DMS153 treated with DMSO at 0.1 percent for 48 hours (cell line): Measurements from ENCODE around the gene C5.

Experiments used
- DNase-seq: peaks from one replicate; lab custom pipeline; 2025; ENCODE audit not compliant: unreplicated experiment; lab: John Stamatoyannopoulos, UW

C5 gene

DNA sequence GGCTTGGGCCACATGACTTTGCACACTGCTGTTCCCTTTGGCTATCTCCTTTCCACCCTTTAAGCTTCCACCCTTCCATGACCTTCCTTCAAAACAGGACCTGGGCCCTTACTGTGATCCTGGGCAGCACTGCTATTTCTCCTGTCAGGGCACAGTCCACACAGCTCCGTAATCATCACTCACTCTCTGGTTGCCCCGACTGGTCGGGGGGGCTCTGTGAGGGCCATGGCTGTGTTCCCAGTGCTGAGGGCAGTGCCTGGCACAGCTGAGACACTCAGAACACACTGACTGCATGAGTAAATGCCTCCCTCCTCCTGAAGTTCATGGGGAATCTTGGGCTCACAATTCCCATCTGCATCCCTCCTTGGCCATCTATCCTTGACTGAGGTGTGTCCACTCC is 135.7 kb downstream of the C5 start:
- no peak for DNase-seq

DNA sequence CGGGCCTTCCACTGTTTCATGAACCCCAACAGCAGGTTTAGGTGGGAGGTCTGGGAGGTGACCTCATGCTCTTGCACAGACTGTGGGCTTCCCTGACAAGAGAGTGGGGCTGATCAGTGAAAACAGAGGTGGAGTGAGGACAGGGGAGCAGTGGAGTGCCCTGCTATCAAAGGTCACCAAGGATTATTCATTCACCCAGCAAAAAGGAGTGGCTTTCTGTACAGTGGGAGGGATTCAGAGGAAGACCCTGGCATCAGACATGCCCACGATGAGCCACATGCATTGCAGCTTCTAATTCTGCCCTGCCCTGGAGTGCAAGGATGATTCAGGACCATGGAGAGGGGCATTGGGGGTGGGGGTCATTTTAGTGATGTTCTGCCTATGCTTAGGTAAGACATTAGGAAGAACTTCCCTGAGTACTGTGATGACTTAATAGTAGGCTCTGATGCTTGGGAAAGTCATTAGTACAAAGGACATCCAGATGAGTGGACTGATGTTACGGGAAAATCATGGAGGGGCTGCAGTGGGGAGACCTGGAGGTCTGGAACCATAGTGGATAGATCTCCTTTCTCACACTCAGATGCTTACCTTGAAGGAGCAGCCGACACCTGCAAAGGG is 136.3 kb downstream of the C5 start:
- DNase-seq, result no peak

DNA sequence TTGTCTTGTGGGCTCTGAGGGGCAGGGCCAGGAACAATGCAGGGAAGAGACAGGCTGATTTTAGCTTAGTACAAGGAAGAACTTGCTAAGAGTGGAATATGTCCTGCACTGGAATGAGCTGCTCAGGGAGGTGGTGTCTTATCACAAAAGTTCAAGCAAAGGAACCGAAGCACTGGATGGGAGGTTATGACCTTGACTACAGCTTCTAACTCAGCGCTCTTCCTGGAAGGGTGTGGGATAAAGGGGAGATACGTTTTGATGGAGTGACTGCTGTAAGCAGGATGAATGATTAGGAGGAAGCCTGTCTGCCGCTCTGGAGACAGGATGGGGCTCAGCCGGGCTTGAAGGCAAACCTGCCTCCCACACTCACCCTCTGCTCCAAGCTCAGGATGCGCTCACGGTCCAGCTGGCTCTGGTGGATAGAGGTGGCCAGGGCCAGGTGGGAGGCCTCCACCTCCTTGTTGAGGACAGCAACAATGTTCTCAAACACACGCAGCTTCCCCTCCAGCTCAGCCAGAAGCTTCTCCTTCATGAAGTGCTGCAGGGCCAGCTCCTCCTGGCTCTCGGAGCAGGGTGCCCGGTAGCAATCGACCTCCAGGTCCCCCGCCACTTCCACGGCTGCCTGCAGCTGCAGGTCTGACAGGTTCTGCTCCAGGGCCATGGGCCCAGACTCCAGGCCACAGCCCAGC is 137.0 kb downstream of the C5 start:
- DNase-seq, result no peak

DNA sequence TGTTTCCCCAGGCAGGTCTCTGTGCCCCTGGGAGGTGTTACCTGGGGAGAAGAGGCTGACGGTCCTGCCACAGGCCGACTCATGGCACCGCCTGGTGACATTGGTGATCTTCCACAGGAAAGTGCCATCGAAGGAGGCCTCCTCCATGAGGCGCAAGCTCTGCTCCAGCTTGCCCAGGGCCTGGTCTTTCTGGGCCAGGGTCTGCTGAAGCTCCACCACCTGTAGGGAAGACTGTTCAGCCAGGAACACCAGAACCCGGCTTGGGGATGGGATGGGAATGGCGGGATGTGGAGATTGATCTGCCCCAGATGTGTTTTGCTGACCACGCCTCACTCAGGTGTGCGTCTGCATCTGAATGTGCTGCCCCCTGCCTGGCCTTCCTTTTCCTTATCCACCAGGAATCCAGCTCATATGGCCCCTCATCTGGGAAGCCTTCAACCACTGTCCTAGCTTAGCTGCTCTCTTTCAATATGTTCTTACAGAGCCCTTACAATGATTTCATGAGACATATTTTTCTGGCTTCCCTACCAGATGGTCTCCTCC is 138.7 kb downstream of the C5 start:
- DNase-seq, result no peak

DNA sequence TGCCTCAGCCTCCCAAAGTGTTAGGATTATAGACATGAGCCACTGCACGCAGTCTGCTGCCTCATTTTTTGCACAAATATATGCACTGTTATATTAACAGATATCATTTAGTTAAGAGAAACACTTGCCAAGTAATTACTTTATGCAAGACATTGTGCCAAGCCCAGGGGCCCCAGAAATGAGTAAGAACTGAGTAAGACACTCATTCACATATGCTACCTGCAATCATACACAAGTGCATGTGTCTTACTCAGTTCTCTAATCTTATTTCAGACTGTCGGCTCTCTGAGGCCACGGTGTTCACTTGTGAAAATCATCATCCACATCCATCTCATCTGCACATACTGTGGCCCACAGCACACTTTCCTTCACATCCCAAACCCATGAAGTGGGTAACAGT is 139.4 kb downstream of the C5 start:
- DNase-seq, result no peak

DNA sequence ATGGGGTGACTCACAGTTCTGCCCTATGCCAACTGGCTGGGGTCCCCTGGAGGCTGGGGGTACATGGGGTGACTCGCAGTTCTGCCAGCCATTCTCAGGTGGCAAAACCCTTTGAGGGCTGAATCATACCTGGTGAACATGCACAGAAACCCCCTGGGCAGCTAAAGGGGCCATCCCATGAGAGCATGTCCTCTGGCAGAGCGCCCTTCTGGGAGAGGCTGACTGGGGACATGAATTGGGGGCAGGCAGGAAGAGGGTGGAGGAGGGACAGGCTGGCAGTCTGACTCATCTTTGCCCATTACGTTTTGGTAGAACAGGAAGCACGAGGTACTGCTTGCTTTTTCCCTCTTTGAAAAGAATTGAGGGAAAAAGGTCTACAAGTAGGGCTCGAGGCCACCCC is 140.2 kb downstream of the C5 start:
- DNase-seq, result no peak

DNA sequence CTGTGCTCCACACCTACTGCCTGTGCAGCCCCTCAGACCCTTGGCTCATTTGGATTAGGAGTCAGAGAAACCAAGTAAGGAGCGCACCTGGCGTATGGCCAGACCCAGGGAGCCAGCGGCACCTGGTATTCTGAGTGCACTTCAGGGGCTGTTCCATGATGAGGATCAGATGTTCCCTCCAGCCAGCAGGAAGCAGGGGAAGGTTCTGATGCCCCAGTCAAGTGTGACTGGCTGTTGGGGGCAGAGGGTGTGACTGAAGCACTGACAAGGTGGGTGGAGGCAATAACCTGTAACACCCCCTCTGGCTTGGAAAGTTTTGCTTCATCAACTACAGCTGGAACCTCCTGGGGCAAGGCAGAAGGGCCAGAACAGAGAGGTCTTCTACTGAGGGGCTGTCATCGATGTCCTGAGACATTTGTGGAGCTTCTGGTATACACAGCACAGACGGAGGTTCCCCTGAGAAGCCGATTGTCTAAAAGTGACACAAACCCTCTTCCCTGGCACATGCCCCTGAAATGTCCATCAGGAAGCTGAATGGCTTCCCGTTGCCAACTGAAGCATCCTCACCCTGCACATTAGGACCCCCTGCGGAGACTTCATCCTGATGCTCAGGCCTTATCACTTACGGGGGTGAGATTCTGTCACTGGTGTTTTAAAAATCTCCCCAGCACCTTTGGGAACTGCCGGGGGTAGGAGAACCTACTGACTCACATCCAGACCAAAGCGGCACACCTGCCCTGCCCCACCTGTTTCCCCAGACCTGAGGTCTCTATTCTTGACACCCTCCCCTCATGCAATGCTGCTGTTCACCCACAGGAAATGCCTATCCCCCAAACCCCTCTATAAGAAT is 144.5 kb downstream of the C5 start:
- no peak for DNase-seq

DNA sequence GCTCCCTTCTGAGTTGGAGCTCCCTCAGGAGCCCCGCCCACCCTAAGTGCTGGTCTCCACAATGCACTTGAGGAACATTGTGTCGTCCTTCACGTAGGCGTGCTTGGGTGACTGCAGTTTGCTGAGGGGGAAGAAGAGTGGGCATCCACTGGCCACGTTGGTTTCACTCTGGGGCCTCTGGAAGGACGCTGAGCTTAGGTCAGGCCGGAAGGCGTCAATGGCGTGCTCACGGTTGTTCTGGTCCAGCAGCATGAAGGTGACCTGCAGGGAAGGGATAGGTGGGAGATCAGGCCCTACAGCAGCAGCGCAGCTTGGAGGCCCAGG is 145.1 kb downstream of the C5 start:
- DNase-seq, result no peak

DNA sequence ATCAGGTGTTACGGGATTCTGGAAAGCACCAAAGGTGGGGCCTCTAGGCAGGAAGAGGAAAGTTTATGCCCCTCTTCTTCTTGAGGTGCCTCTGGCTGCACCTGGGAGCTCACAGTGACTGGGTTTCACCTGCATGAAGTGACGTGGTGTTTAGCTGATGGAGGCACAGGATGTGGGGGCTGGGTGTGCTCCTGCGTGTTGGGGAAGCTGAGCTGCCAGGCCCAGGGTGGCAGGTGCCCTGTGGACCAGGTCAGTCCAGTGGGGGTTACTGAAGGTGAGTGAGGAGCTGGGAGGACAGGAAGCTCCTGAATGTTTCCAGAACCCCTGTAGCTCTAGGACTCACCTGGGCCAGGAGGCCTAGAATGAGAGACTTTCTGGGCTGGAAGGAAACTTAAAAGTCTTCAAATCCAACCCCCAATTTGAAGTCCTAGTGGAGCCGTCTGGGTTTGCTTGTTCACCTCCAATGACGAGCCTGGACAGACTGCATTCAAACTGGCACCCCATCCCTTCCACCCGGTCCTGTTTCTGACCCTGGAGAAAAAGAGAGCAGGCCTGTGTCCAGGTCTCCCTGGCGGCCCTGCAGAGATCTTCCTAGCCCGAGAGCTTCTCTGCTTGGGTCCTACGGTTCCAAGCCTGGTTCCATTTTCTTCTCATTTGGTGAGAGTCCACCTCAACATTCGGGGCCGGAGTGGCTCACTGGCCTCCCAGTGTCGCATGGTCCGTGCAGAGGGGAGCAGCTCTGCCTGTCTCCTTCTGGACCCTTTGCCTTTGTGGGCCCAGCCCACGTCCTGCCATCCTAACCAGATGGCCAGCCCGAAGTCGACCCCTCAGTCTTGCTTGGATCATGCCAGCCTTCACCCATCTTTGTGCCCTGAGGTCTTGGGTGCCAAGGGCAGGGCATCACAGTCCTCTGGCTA is 145.8 kb downstream of the C5 start:
- DNase-seq, result no peak

DNA sequence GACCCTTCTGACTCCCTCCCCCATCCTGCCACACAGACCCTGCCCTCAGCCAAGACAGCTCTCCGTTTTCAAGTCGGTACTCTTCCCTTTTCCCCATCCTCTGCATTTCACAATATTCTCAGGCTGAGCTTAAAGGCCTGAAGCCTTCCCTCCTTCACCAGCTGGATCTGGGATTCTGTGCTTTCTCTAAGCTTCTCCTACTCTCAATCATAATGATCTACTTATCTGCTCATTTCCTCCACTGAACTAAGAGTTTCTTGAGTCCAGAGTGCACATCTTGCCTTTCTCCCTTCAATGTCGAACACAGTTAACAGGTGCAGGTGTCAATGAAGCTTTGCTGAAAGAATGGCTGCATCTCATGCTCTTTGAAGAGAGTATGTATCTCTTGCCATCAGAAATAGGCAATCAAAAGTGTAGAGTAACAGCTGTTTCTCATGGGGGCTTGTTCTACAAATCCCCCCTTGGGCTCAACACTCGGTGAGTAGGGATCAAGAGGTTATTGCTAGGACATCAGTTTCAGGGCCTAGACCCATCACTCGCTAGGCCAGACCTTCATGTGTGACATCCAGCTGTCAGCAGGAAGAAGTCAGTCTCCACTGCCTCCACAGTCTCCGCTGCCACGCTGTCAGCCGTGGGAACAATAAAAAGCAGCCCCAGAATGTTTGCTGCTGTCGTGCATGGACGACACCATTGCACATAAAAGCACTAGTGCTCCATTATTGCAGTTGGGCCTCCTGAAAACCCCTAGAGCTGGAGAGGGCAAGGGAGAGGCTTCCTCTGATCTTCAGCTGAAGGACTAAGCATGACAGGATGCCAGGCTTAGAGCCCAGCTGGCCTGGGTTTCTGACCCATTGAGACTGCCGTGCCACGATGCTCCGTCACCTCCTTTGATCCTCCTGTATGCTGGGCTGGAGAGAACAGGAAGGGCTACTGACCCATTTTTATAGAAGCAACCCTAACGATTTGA is 147.2 kb downstream of the C5 start:
- DNase-seq, result no peak
